Mucosa of descending colon (tissue), 3 donors: ENCODE measurements around the gene SH3RF2. TPM values are rescaled to one million over a fixed set of nuclear protein-coding genes. Genes with fewer than 3 reads are reported as not detected.
"Not testable (repeated sequence)": the region's sequence is repeated elsewhere in the genome, so short reads cannot be mapped to it uniquely, and the experiment has no call there.

Experiments used
- ATAC-seq: fragments of 200-7000 bp; cut with Tn5 transposase; one replicate; pipeline ENCODE4 v1.9.1; 2020; ENCODE audit warnings: mild to moderate bottlenecking, moderate library complexity
- DNase-seq, 3 donors: peaks; one replicate each; pipeline ENCODE4 v3.0.0-alpha.2; 2020
- H3K36me3 ChIP-seq: fragments of 200-600 bp; one replicate; pipeline ENCODE4 v1.8.0; 2021; ENCODE audit warnings: low read depth, mild to moderate bottlenecking
- H3K4me1 ChIP-seq: fragments of 200-600 bp; one replicate; pipeline ENCODE4 v1.8.0; 2021; ENCODE audit warnings: low read depth, mild to moderate bottlenecking
- H3K4me3 ChIP-seq: fragments of 200-600 bp; one replicate; pipeline ENCODE4 v1.8.0; 2021; ENCODE audit warnings: mild to moderate bottlenecking
- H3K9me3 ChIP-seq: fragments of 200-600 bp; one replicate; pipeline ENCODE4 v1.8.0; 2021; ENCODE audit warnings: mild to moderate bottlenecking
- CTCF ChIP-seq: fragments of 200-600 bp; IDR thresholded peaks from one replicate; pipeline ENCODE4 v1.8.0; 2022; ENCODE audit warnings: antibody characterized with exemption, mild to moderate bottlenecking
- intact Hi-C, 2 donors: fragments of 100-400 bp; cut with DNase I in 1 of 2; cut with micrococcal nuclease in 1 of 2; formaldehyde crosslinking; loops; one replicate each; pipeline versions ENCODE4 v1.11.0 to v1.11.1; 2022; cut with DNase I, micrococcal nuclease
- total RNA-seq, 3 donors: library from RNA; stranded (reverse); fragmentation: NEBNext Ultra II Directional in 2 of 3; extraction: Animal tissue kit (Norgen Biotek cat#: 25700) in 2 of 3; gene quantifications; one replicate each; pipeline versions ENCODE4 v1.2.1 to v1.2.4, GENCODE V29; 2021 to 2023
- donor health status: DM: no; HTN: no; CAD: no; lungs with moderate emphysema.
- donor health status: DM: no; HTN: no; CAD: no.
- donor health status: DM: no; HTN: yes; CAD: no.

Gene SH3RF2
- total RNA-seq, 3 donors from 2014 or later = 36.8 to 99.7 (median 61.5) TPM

- Histone ChIP-seq H3K4me1 (peaks cover 19% of the 10 kb centered on the region), H3K36me3 (no peaks in the 10 kb centered on the region), H3K9me3 (no peaks in the 10 kb centered on the region), H3K4me3 (no peak overlapping the region)
- intact Hi-C loops = no loop called here
- no peak for TF ChIP-seq CTCF
- DNase-seq = peak in 1 of 3 donors; percentile 29
- ATAC-seq = peak; percentile 86
These were observed 22.1 kb downstream of the SH3RF2 start for GRCh38 chr5:145958436-145958835.

GRCh38 chr5:145960166-145960565, 23.8 kb downstream of the SH3RF2 start:
- intact Hi-C loops = no loop called here
- Histone ChIP-seq H3K9me3 (no peaks in the 10 kb centered on the region), H3K36me3 (no peaks in the 10 kb centered on the region), H3K4me3 (no peak overlapping the region), H3K4me1 (peaks cover 21% of the 10 kb centered on the region)
- ATAC-seq (no peak), DNase-seq (no peak)
- TF ChIP-seq CTCF = no peak

- DNase-seq (no peak), ATAC-seq (no peak)
- Histone ChIP-seq H3K36me3 (no peaks in the 10 kb centered on the region), H3K4me1 (peaks cover 16% of the 10 kb centered on the region), H3K4me3 (no peak overlapping the region), H3K9me3 (no peaks in the 10 kb centered on the region)
- intact Hi-C loops = no loop called here
- TF ChIP-seq CTCF = no peak
These were observed 24.6 kb downstream of the SH3RF2 start for GRCh38 chr5:145960848-145961600.

GRCh38 chr5:145962001-145962400, 25.6 kb downstream of the SH3RF2 start:
- ATAC-seq = no peak
- intact Hi-C loops = no loop called here
- no peaks in the 10 kb centered on the region for H3K9me3 ChIP-seq
- no peaks in the 10 kb centered on the region for H3K36me3 ChIP-seq
- TF ChIP-seq CTCF = no peak
- no peak overlapping the region for H3K4me3 ChIP-seq
- H3K4me1 ChIP-seq = peaks cover 14% of the 10 kb centered on the region
- no peak for DNase-seq

- ATAC-seq, DNase-seq, H3K36me3 ChIP-seq, H3K9me3 ChIP-seq, H3K4me1 ChIP-seq, H3K4me3 ChIP-seq, intact Hi-C loops: not testable (repeated sequence)
These were observed 27.6 kb downstream of the SH3RF2 start for GRCh38 chr5:145964008-145964407.

GRCh38 chr5:145965804-145966203, 29.4 kb downstream of the SH3RF2 start:
- Histone ChIP-seq H3K9me3 (no peaks in the 10 kb centered on the region), H3K36me3 (no peaks in the 10 kb centered on the region), H3K4me3 (no peak overlapping the region), H3K4me1 (peaks cover 13% of the 10 kb centered on the region)
- ATAC-seq = peak; percentile 38
- no peak for TF ChIP-seq CTCF
- DNase-seq = no peak
- intact Hi-C loops = no loop called here
